Calu3 (cell line): ENCODE data around the gene SMIM30. TPM values are rescaled to one million over a fixed set of nuclear protein-coding genes. Genes with fewer than 3 reads are reported as not detected.

Source experiments
- BruUV-seq: library from RNA; stranded (reverse); fragments of 400-500 nt; replicated peaks from 2 replicates; lab custom pipeline; 2021; lab: Mats Ljungman, UMichigan
- CTCF ChIA-PET: fragments of 300-600 bp; sonication (Branson Sonifier 250); formaldehyde crosslinking; loops from one replicate; lab custom pipeline; 2022; ENCODE audit warnings: antibody characterized with exemption; lab: Charles Lee
- DNase-seq: peaks from one replicate; pipeline ENCODE4 v3.0.0; 2022
- H3K27ac Mint-ChIP-seq: one replicate; pipeline ENCODE4 v1.8.0; 2022; ENCODE audit warnings: mixed read lengths; ENCODE audit not compliant: unreplicated experiment
- H3K27me3 Mint-ChIP-seq: one replicate; pipeline ENCODE4 v1.8.0; 2022; ENCODE audit warnings: mixed read lengths; ENCODE audit not compliant: unreplicated experiment
- H3K36me3 Mint-ChIP-seq: one replicate; pipeline ENCODE4 v1.8.0; 2022; ENCODE audit warnings: mild to moderate bottlenecking, moderate library complexity, mixed read lengths; ENCODE audit not compliant: insufficient read depth, unreplicated experiment
- H3K4me1 Mint-ChIP-seq: one replicate; pipeline ENCODE4 v1.8.0; 2022; ENCODE audit warnings: mild to moderate bottlenecking, low read depth, mixed read lengths; ENCODE audit not compliant: unreplicated experiment
- H3K4me3 Mint-ChIP-seq: one replicate; pipeline ENCODE4 v1.8.0; 2022; ENCODE audit warnings: mild to moderate bottlenecking, low read depth, moderate library complexity, mixed read lengths; ENCODE audit not compliant: unreplicated experiment
- H3K9me3 Mint-ChIP-seq: one replicate; pipeline ENCODE4 v1.8.0; 2022; ENCODE audit warnings: low read depth, mixed read lengths; ENCODE audit not compliant: unreplicated experiment
- CTCF ChIP-seq: fragments of 200-600 bp; IDR thresholded peaks from one replicate; pipeline ENCODE4 v1.8.0; 2022; ENCODE audit warnings: antibody characterized with exemption; ENCODE audit not compliant: unreplicated experiment
- intact Hi-C: fragments of 100-400 bp; cut with micrococcal nuclease; formaldehyde crosslinking; loops from one replicate; pipeline ENCODE4 v1.10.0; 2022; ENCODE audit not compliant: unreplicated experiment
- total RNA-seq: library from RNA; stranded (reverse); gene quantifications from 2 replicates; pipeline ENCODE4 v1.2.3, GENCODE V29; 2022

Gene SMIM30
- total RNA-seq, 1 experiment from 2014 or later: 35.9 TPM

- no peak for TF ChIP-seq CTCF
These were observed 40.4 kb upstream of the SMIM30 start for GRCh38 chr7:113158756-113159155.

GRCh38 chr7:113154117-113154516 is 35.8 kb upstream of the SMIM30 start:
- no TSS peak for BruUV-seq
- no peak overlapping the region for H3K4me3 Mint-ChIP-seq
- intact Hi-C loops: loop anchor here (10.0 kb wide), 1 partner anchor 139 kb away; no protein-coding TSS in a partner anchor
- no peak for DNase-seq
- no peak overlapping the region for H3K27ac Mint-ChIP-seq
- no peak for TF ChIP-seq CTCF
- H3K27me3 Mint-ChIP-seq: no peaks in the 10 kb centered on the region
- no peaks in the 10 kb centered on the region for H3K9me3 Mint-ChIP-seq
- CTCF ChIA-PET: no interaction called here
- H3K4me1 Mint-ChIP-seq: no peaks in the 10 kb centered on the region
- H3K36me3 Mint-ChIP-seq: no peaks in the 10 kb centered on the region

More at GRCh38 chr7:113158756-113159155, 40.4 kb upstream of the SMIM30 start:
- intact Hi-C loops: loop anchor here (1.0 to 10.0 kb wide), 3 partner anchors 131 to 263 kb away; no protein-coding TSS in a partner anchor
- no TSS peak for BruUV-seq
- Mint-ChIP-seq H3K4me3 (no peak overlapping the region), H3K27ac (no peak overlapping the region), H3K36me3 (no peaks in the 10 kb centered on the region), H3K27me3 (no peaks in the 10 kb centered on the region), H3K4me1 (no peaks in the 10 kb centered on the region), H3K9me3 (no peaks in the 10 kb centered on the region)
- CTCF ChIA-PET: interaction anchor here (1.3 to 3.4 kb wide), 3 partner anchors 20 to 263 kb away, joined by 10 to 29 read pairs (median 26); no protein-coding TSS in a partner anchor
- DNase-seq: no peak

- no peak overlapping the region for H3K27ac Mint-ChIP-seq
- CTCF ChIA-PET: no interaction called here
These were observed 26.5 kb upstream of the SMIM30 start for GRCh38 chr7:113144817-113145216.

GRCh38 chr7:113143486-113144257 is 25.3 kb upstream of the SMIM30 start:
- no TSS peak for BruUV-seq
- no peak for TF ChIP-seq CTCF
- peaks cover 35% of the 10 kb centered on the region for H3K27me3 Mint-ChIP-seq
- no peak for DNase-seq
- H3K27ac Mint-ChIP-seq: no peak overlapping the region
- no peaks in the 10 kb centered on the region for H3K4me1 Mint-ChIP-seq
- no peaks in the 10 kb centered on the region for H3K36me3 Mint-ChIP-seq
- no peaks in the 10 kb centered on the region for H3K9me3 Mint-ChIP-seq
- CTCF ChIA-PET: no interaction called here
- intact Hi-C loops: no loop called here
- H3K4me3 Mint-ChIP-seq: no peak overlapping the region

More at GRCh38 chr7:113144817-113145216, 26.5 kb upstream of the SMIM30 start:
- no peak for TF ChIP-seq CTCF
- no peaks in the 10 kb centered on the region for H3K9me3 Mint-ChIP-seq
- no peak overlapping the region for H3K4me3 Mint-ChIP-seq
- no peak for DNase-seq
- intact Hi-C loops: no loop called here
- BruUV-seq: no TSS peak
- H3K27me3 Mint-ChIP-seq: peaks cover 38% of the 10 kb centered on the region
- H3K4me1 Mint-ChIP-seq: no peaks in the 10 kb centered on the region
- no peaks in the 10 kb centered on the region for H3K36me3 Mint-ChIP-seq
